HEK293T (cell line): ENCODE results near the gene EGFR.

Experiments used
- CTCF ChIA-PET: fragments of 350-600 bp; formaldehyde crosslinking; extraction: SDS; loops from one replicate; lab custom pipeline; 2021; ENCODE audit warnings: antibody characterized with exemption, inconsistent platforms; lab: Yijun Ruan, JAX
- POLR2A ChIA-PET: fragments of 350-600 bp; formaldehyde crosslinking; extraction: SDS; loops from one replicate; lab custom pipeline; 2020; ENCODE audit warnings: antibody characterized with exemption, inconsistent platforms; lab: Yijun Ruan, JAX
- DNase-seq: peaks from one replicate; pipeline ENCODE4 v3.0.0; 2012; ENCODE audit warnings: mixed read lengths; ENCODE audit errors: extremely low spot score
- ARNT ChIP-seq: fragments of 450-650 bp; IDR thresholded peaks from 2 replicates; pipeline ENCODE4 v1.6.1; 2017; ENCODE audit warnings: mild to moderate bottlenecking
- BHLHE40 ChIP-seq: fragments of 450-650 bp; IDR thresholded peaks from 2 replicates; pipeline ENCODE4 v1.6.1; 2016; ENCODE audit warnings: mild to moderate bottlenecking, moderate library complexity, borderline replicate concordance
- CTBP1 ChIP-seq: fragments of 450-650 bp; IDR thresholded peaks from 2 replicates; pipeline ENCODE4 v1.6.1; 2016; ENCODE audit warnings: borderline replicate concordance
- ELF4 ChIP-seq: fragments of 450-650 bp; IDR thresholded peaks from 2 replicates; pipeline ENCODE4 v1.6.1; 2017; ENCODE audit warnings: antibody characterized with exemption
- FOXA1 ChIP-seq: fragments of 450-650 bp; IDR thresholded peaks from 2 replicates; pipeline ENCODE4 v1.6.1; 2016; ENCODE audit warnings: mild to moderate bottlenecking
- FOXK2 ChIP-seq: fragments of 450-650 bp; IDR thresholded peaks from 2 replicates; pipeline ENCODE4 v1.6.1; 2016; ENCODE audit warnings: mild to moderate bottlenecking
- FOXM1 ChIP-seq: fragments of 450-650 bp; IDR thresholded peaks from 2 replicates; pipeline ENCODE4 v1.6.1; 2017; ENCODE audit warnings: mild to moderate bottlenecking, borderline replicate concordance
- HDGF ChIP-seq: fragments of 450-650 bp; IDR thresholded peaks from 2 replicates; pipeline ENCODE4 v1.6.1; 2017; ENCODE audit warnings: antibody characterized with exemption, borderline replicate concordance
- L3MBTL2 ChIP-seq: fragments of 450-650 bp; conservative IDR thresholded peaks from 2 replicates; pipeline ENCODE4 v1.6.1; 2016; ENCODE audit warnings: mild to moderate bottlenecking
- LEF1 ChIP-seq: fragments of 450-650 bp; IDR thresholded peaks from 2 replicates; pipeline ENCODE4 v1.6.1; 2017; ENCODE audit warnings: mild to moderate bottlenecking, borderline replicate concordance
- NFRKB ChIP-seq: fragments of 450-650 bp; IDR thresholded peaks from 2 replicates; pipeline ENCODE4 v1.6.1; 2016; ENCODE audit warnings: mild to moderate bottlenecking, moderate library complexity
- SP1 ChIP-seq: fragments of 450-650 bp; IDR thresholded peaks from 2 replicates; pipeline ENCODE4 v1.6.1; 2017
- SUZ12 ChIP-seq: fragments of 450-650 bp; IDR thresholded peaks from 2 replicates; pipeline ENCODE4 v1.6.1; 2016; ENCODE audit warnings: mild to moderate bottlenecking
- TARDBP ChIP-seq: fragments of 450-650 bp; IDR thresholded peaks from 2 replicates; pipeline ENCODE4 v1.6.1; 2016
- ZNF384 ChIP-seq: fragments of 450-650 bp; IDR thresholded peaks from 2 replicates; pipeline ENCODE4 v1.6.1; 2016
- TF ChIP-seq, protein P1 (sequence below): fragments of 450-650 bp; IDR thresholded peaks from 2 replicates; pipeline ENCODE4 v1.6.1; 2016

The EGFR gene

GRCh38 chr7:55212176-55212575, 193.4 kb downstream of the EGFR start:
- ChIA-PET POLR2A (no interaction called here), CTCF (interaction anchor here (0.5 kb wide), 1 partner anchor 203 kb away, joined by 4 read pairs; no protein-coding TSS in a partner anchor)
- TF ChIP-seq CTBP1: no peak
- TF ChIP-seq L3MBTL2: no peak
- no peak for TF ChIP-seq ZNF384
- no peak for TF ChIP-seq FOXK2
- TF ChIP-seq NFRKB: no peak
- TF ChIP-seq ARNT: no peak
- TF ChIP-seq, protein P1, sequence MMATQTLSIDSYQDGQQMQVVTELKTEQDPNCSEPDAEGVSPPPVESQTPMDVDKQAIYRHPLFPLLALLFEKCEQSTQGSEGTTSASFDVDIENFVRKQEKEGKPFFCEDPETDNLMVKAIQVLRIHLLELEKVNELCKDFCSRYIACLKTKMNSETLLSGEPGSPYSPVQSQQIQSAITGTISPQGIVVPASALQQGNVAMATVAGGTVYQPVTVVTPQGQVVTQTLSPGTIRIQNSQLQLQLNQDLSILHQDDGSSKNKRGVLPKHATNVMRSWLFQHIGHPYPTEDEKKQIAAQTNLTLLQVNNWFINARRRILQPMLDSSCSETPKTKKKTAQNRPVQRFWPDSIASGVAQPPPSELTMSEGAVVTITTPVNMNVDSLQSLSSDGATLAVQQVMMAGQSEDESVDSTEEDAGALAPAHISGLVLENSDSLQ: no peak
- TF ChIP-seq FOXM1: no peak
- no peak for DNase-seq

GRCh38 chr7:55212838-55213237, 194.0 kb downstream of the EGFR start:
- ChIA-PET POLR2A (no interaction called here), CTCF (no interaction called here)
- no peak for DNase-seq
- TF ChIP-seq ELF4: no peak
- no peak for TF ChIP-seq BHLHE40

DNA sequence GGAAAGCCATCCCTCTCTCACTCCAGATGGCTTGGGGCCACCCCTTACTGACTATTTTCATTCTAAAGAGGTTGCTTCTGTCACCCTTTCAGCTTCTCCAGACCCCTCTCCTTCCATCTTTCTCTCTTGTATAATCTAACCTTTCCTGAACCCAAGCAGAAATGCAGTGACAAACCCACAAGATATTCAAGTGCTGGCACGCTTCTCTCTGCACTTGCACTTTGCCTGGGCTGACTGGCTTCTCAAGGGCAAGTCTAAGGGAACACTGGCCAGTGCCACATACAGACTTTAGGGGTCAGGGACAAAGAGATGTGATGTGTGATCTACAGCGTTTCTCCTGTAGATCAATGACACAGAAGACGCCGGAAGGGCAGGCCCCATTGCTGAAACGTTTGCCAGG, 195.9 kb downstream of the EGFR start:
- no peak for DNase-seq
- TF ChIP-seq FOXA1 (no peak), CTBP1 (no peak), HDGF (no peak), ARNT (no peak), FOXM1 (no peak), SP1 (no peak)
- ChIA-PET POLR2A (no interaction called here), CTCF (no interaction called here)

DNA sequence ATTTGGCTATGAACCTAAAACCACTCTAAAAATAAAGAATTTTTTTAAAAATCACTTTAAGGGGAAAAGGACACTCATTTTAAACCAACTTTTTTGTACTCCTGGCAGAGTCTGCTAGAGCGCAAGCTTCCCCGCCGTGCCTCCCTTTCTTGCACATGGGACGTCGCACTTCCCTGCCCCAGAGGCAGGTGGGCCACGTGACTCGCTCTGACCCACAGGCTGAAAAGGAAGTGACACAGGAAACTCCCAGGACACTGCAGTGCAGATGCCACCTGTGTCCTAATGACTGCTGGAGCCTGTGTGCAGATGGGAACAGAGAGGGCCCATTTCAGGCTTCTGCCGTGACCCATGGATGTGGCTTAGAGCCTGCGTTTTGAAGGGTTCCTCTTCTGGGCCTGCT, 204.2 kb downstream of the EGFR start:
- TF ChIP-seq FOXM1 (no peak), SUZ12 (no peak), L3MBTL2 (no peak), TARDBP (no peak), FOXK2 (no peak)
- ChIA-PET POLR2A (no interaction called here), CTCF (no interaction called here)
- DNase-seq: no peak

DNA sequence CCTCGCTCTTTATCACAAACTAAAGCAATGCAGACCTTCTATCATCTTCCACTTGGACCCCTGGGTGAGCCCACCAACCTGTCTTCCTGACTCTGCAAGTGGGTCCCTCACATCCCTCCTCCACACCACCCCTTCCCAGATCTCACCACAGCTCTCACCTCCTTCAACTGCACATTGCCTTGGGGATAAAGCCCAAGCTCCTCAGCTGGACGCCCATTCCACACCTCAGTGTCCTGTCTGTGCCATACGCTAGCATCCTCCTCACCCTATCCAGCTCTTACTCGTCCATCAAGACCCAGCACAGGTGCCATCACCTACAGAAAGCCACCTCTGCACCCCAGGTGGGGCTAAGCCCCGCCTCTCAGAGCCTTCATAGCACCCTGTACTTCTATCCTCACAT, 205.3 kb downstream of the EGFR start:
- TF ChIP-seq, protein P1: no peak
- no peak for TF ChIP-seq ZNF384
- no peak for DNase-seq
- ChIA-PET POLR2A (no interaction called here), CTCF (no interaction called here)

DNA sequence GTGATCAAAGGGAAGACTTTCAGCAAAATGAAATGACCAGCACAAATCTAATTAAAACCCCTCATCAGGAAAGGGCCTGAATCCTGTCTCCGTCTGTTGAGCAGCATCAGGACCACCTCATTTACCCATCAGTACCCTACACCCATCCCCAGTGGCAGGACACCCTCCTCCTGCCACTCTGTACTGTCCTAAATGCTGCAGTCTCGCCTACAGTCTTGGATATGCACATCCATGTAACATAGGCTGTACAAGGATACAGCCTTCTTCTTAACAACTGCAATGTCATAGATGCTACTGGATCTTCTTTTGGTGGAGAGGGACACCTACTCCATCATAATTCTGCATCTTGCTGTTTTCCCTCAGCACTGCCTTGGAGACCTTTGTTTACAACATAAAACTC, 206.0 kb downstream of the EGFR start:
- POLR2A ChIA-PET: no interaction called here
- CTCF ChIA-PET: no interaction called here
- no peak for DNase-seq

DNA sequence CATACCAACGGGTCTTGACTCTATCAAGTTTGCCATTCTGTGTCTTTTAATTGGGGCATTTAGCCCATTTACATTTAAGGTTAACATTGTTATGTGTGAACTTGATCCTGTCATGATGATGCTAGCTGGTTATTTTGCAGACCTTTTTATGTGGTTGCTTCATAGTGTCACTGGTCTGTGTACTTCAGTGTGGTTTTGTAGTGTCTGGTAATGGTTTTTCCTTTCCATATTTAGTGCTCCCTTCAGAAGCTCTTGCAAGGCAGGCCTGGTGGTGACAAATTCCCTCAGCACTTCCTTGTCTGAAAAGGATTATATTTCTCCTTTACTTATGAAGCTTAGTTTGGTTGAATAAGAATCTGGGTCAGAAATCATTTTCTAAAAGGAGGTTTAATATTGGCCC, 211.2 kb downstream of the EGFR start:
- ChIA-PET POLR2A (no interaction called here), CTCF (no interaction called here)
- TF ChIP-seq LEF1: no peak
- TF ChIP-seq HDGF: no peak
- no peak for TF ChIP-seq ELF4
- no peak for TF ChIP-seq SUZ12
- no peak for TF ChIP-seq NFRKB
- no peak for TF ChIP-seq ZNF384
- TF ChIP-seq CTBP1: no peak
- TF ChIP-seq FOXA1: no peak
- no peak for DNase-seq

More for the DNA sequence above, 206.0 kb downstream of the EGFR start:
- TF ChIP-seq ELF4 (no peak), HDGF (no peak), SUZ12 (no peak), TARDBP (no peak)

GRCh38 chr7:55231736-55232280, 213.0 kb downstream of the EGFR start:
- POLR2A ChIA-PET: no interaction called here
- CTCF ChIA-PET: no interaction called here
- no peak for DNase-seq
- TF ChIP-seq CTBP1 (no peak), ARNT (no peak), ELF4 (no peak), HDGF (no peak), L3MBTL2 (no peak), FOXK2 (no peak)

DNA sequence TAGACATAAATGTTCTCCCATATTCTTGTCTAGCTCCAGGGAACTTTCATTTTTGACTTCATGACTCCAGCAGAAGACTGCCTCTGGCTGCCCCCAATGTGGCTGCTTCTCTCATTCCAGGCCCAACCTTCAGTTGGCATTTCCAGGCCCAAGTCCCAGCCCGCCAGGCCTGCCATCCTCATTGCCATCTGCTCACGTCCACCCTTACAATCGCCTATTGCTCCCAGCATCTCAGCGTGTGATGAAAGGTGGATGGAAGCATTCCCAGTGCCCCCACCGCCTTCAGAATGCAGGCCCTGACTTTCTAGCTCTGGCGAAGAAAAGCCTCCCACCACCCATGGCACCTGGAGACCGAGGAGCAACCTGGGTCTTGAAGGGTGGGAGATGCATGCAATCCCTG, 214.2 kb downstream of the EGFR start:
- ChIA-PET CTCF (no interaction called here), POLR2A (no interaction called here)
- no peak for TF ChIP-seq NFRKB
- TF ChIP-seq L3MBTL2: no peak
- TF ChIP-seq ARNT: no peak
- TF ChIP-seq CTBP1: no peak
- no peak for TF ChIP-seq ELF4
- no peak for TF ChIP-seq FOXM1
- TF ChIP-seq, protein P1: no peak
- no peak for TF ChIP-seq FOXA1
- TF ChIP-seq HDGF: no peak
- no peak for TF ChIP-seq BHLHE40
- TF ChIP-seq FOXK2: no peak
- TF ChIP-seq LEF1: no peak
- no peak for DNase-seq
